K562 (cell line): ENCODE results near the gene PHOX2A. TPM values are rescaled to one million over a fixed set of nuclear protein-coding genes. Genes with fewer than 3 reads are reported as not detected.
A peak's percentile ranks its signal among the peaks of the same experiment; 100 is the strongest.

Source experiments
- ATAC-seq: fragments of 200-7000 bp; cut with Tn5 transposase; 3 replicates; pipeline ENCODE4 v1.9.1; 2020; ENCODE audit warnings: moderate library complexity
- BruUV-seq: library from RNA; stranded (reverse); fragments of 400-500 nt; replicated peaks from 2 replicates; lab custom pipeline; 2021; lab: Mats Ljungman, UMichigan
- CTCF ChIA-PET: fragments of 300-600 bp; formaldehyde crosslinking; extraction: SDS; loops from one replicate; lab custom pipeline; 2021; ENCODE audit warnings: low intra/inter-chr PET ratio; lab: Yijun Ruan, JAX
- POLR2A ChIA-PET: fragments of 300-600, 350-650 bp; sonication (Branson Sonifier 250); formaldehyde crosslinking; extraction: SDS; loops from one replicate; lab custom pipeline; 2021; ENCODE audit warnings: antibody characterized with exemption, inconsistent platforms; lab: Yijun Ruan, JAX
- DNase-seq, 4 experiments: peaks; one replicate each; pipeline versions ENCODE4 v3.0.0 to v3.0.0-alpha.2; 2011 to 2018; ENCODE audit warnings: low spot score in 3 of 4, mixed read lengths in 3 of 4; ENCODE audit errors: extremely low read depth in 1 of 4
- FAIRE-seq: peaks from 2 replicates; lab custom pipeline; 2011; peaks lifted over from hg19 to GRCh38; lab: Jason Lieb, UNC
- H2AFZ ChIP-seq: 2 replicates; pipeline ENCODE4 v1.6.0; 2011; ENCODE audit warnings: low read depth, low read length, control low read depth, inconsistent platforms
- H3K27ac ChIP-seq: fragments of 200-600 bp; 3 replicates; pipeline ENCODE4 v1.8.0; 2011; ENCODE audit warnings: low read depth, mild to moderate bottlenecking, control low read depth, inconsistent platforms, low read length, moderate library complexity, mixed read lengths; ENCODE audit errors: extremely low read depth
- H3K27me3 ChIP-seq, 2 experiments: fragments of 300-600 bp in 1 of 2; 2 replicates in 1 of 2; 3 replicates in 1 of 2; pipeline versions ENCODE4 v1.6.0 to v1.8.0; 2011; ENCODE audit warnings: inconsistent platforms in 2 of 2, low read length in 2 of 2, mild to moderate bottlenecking in 1 of 2, mixed read lengths in 1 of 2, moderate library complexity in 1 of 2; ENCODE audit not compliant: control insufficient read depth in 2 of 2, insufficient read depth in 2 of 2
- H3K36me3 ChIP-seq: fragments of 300-600 bp; 3 replicates; pipeline ENCODE4 v1.8.0; 2011; ENCODE audit warnings: mild to moderate bottlenecking, low read length, inconsistent platforms; ENCODE audit not compliant: control insufficient read depth, insufficient read depth
- H3K4me1 ChIP-seq, 2 experiments: fragments of 200-600 bp in 1 of 2; replicated peaks in 1 of 2; 2 replicates in 1 of 2; 3 replicates in 1 of 2; pipeline versions ENCODE4 v1.5.1 to v1.8.0; 2011; ENCODE audit warnings: inconsistent platforms in 2 of 2, low read length in 2 of 2, mild to moderate bottlenecking in 1 of 2, mixed read lengths in 1 of 2, moderate library complexity in 1 of 2; ENCODE audit not compliant: control insufficient read depth in 2 of 2, insufficient read depth in 2 of 2
- H3K4me2 ChIP-seq: 2 replicates; pipeline ENCODE4 v1.6.1; 2011; ENCODE audit warnings: low read length, control low read depth, inconsistent platforms, mixed read lengths; ENCODE audit not compliant: insufficient read depth
- H3K4me3 ChIP-seq: fragments of 200-600 bp; sonication (generic), shearing (Covaris generic); 2 replicates; pipeline ENCODE4 v1.5.1; 2016; ENCODE audit warnings: control low read depth, inconsistent platforms
- H3K79me2 ChIP-seq: fragments of 200-600 bp; 3 replicates; pipeline ENCODE4 v1.8.0; 2011; ENCODE audit warnings: low read length, inconsistent platforms; ENCODE audit not compliant: control insufficient read depth, insufficient read depth
- H3K9ac ChIP-seq, 2 experiments: 2 replicates each; pipeline versions ENCODE4 v1.6.0 to v1.6.1; 2011; ENCODE audit warnings: low read depth in 2 of 2, low read length in 2 of 2, control low read depth in 1 of 2, inconsistent platforms in 1 of 2, mild to moderate bottlenecking in 1 of 2, mixed read lengths in 1 of 2; ENCODE audit not compliant: insufficient read depth in 1 of 2
- H3K9me1 ChIP-seq: one replicate; pipeline ENCODE4 v1.6.0; 2011; ENCODE audit warnings: inconsistent platforms, mild to moderate bottlenecking, low read length, moderate library complexity; ENCODE audit not compliant: control insufficient read depth, insufficient read depth
- H3K9me3 ChIP-seq: replicated peaks from 2 replicates; pipeline ENCODE4 v1.5.1; 2011; ENCODE audit warnings: low read depth, low read length, inconsistent platforms; ENCODE audit not compliant: control insufficient read depth, insufficient read depth
- H4K20me1 ChIP-seq: replicated peaks from 2 replicates; pipeline ENCODE4 v1.6.1; 2011; ENCODE audit warnings: low read length, inconsistent platforms, mixed read lengths; ENCODE audit not compliant: control insufficient read depth, insufficient read depth
- CBFA2T2 ChIP-seq: fragments of 450-650 bp; conservative IDR thresholded peaks from 2 replicates; pipeline ENCODE4 v1.6.1; 2017; ENCODE audit warnings: mild to moderate bottlenecking
- CBFA2T3 ChIP-seq: fragments of 450-650 bp; IDR thresholded peaks from 2 replicates; pipeline ENCODE4 v1.6.1; 2017
- NBN ChIP-seq: fragments of 450-650 bp; IDR thresholded peaks from 2 replicates; pipeline ENCODE4 v1.6.1; 2016; ENCODE audit warnings: low read depth, mild to moderate bottlenecking
- NFXL1 ChIP-seq: fragments of 450-650 bp; formaldehyde crosslinking; IDR thresholded peaks from 2 replicates; pipeline ENCODE4 v1.4.0; 2021; ENCODE audit warnings: mild to moderate bottlenecking
- SLC30A9 ChIP-seq: fragments of 250-450 bp; sonication (Bioruptor Pico); IDR thresholded peaks from 2 replicates; pipeline ENCODE4 v1.8.0; 2022; ENCODE audit warnings: mild to moderate bottlenecking, moderate library complexity
- SMARCE1 ChIP-seq: fragments of 450-650 bp; IDR thresholded peaks from 2 replicates; pipeline ENCODE4 v1.7.1; 2016; ENCODE audit warnings: mild to moderate bottlenecking
- SPI1 ChIP-seq: IDR thresholded peaks from 2 replicates; pipeline ENCODE4 v1.6.1; 2011; ENCODE audit warnings: low read depth, low read length, control low read depth, borderline replicate concordance
- WHSC1 ChIP-seq: IDR thresholded peaks from one replicate; pipeline ENCODE4 v1.6.1; 2012; ENCODE audit warnings: low read length, control low read depth, inconsistent platforms
- ZFP1 ChIP-seq: fragments of 450-650 bp; formaldehyde crosslinking; IDR thresholded peaks from 2 replicates; pipeline ENCODE4 v1.4.0; 2020; ENCODE audit warnings: mild to moderate bottlenecking, mixed read lengths
- ZFX ChIP-seq: sonication (generic); formaldehyde crosslinking; IDR thresholded peaks from 2 replicates; pipeline ENCODE4 v1.8.0; 2022; ENCODE audit warnings: mild to moderate bottlenecking, missing genetic modification reagents, moderate library complexity
- ZNF589 ChIP-seq: fragments of 200-800 bp; sonication (Bioruptor generic); IDR thresholded peaks from 2 replicates; pipeline ENCODE4 v1.6.1; 2016; ENCODE audit warnings: low read depth, missing genetic modification characterization, missing compliant biosample characterization
- WGBS: fragments of 100-300 bp; shearing (Covaris generic); methylation state at CpG from one replicate; pipeline ENCODE4 v1.1.6; 2016; ENCODE audit warnings: low coverage, mixed read lengths; ENCODE audit not compliant: insufficient coverage; ENCODE audit errors: missing lambda C conversion rate; 5-methylcytosine and 5-hydroxymethylcytosine counted together
- in situ Hi-C: fragments of 300-500 bp; cut with MboI; formaldehyde crosslinking; loops from 4 replicates; pipeline ENCODE4 v1.15.0; 2018; ENCODE audit warnings: inconsistent platforms, mixed read lengths
- intact Hi-C: fragments of 100-400 bp; cut with micrococcal nuclease; formaldehyde crosslinking; loops from 2 replicates; pipeline ENCODE4 v1.14.2; 2022
- polyA plus RNA-seq, 8 experiments: library from polyadenylated mRNA; depleted of rRNA in 4 of 8; stranded (reverse) in 5 of 8; unstranded in 3 of 8; fragments of >200 nt; fragmentation: Nextera tagmentation in 2 of 8; fragmentation: Illumina TruSeq in 1 of 8; extraction: Ambion mirVana in 2 of 8; extraction: Trizol in 1 of 8; gene quantifications; 2 replicates each; pipeline versions ENCODE4 v1.2.1 to v1.2.3, GENCODE V29; 2011 to 2014; ENCODE audit warnings: inconsistent platforms in 1 of 8, missing spikeins in 1 of 8
- total RNA-seq, 7 experiments: library from RNA; depleted of rRNA in 6 of 7; stranded (reverse); fragments of >200 nt in 6 of 7; fragmentation: Illumina TruSeq in 2 of 7; extraction: Trizol in 2 of 7; gene quantifications; 2 replicates each; pipeline versions ENCODE4 v1.2.1 to v1.2.3, GENCODE V29; 2011 to 2021; ENCODE audit warnings: low replicate concordance in 1 of 7
- TF ChIP-seq, protein P1 (sequence below): IDR thresholded peaks from 2 replicates; pipeline ENCODE4 v1.6.1; 2011; ENCODE audit warnings: borderline replicate concordance, low read depth, mild to moderate bottlenecking, moderate library complexity, low read length; ENCODE audit not compliant: insufficient read depth, poor library complexity, severe bottlenecking
- TF ChIP-seq, protein P2 (sequence below): fragments of 450-650 bp; IDR thresholded peaks from 2 replicates; pipeline ENCODE4 v1.6.1; 2018; ENCODE audit not compliant: partially characterized antibody
- TF ChIP-seq, protein P3 (sequence below): sonication (generic); formaldehyde crosslinking; IDR thresholded peaks from 2 replicates; pipeline ENCODE4 v1.4.0; 2020; ENCODE audit warnings: mild to moderate bottlenecking, missing genetic modification reagents

Gene PHOX2A
- total and polyA plus RNA-seq, 9 of the 15 experiments (the other 6 are each of a cell fraction or from before 2014, with no cell fraction given): not detected

DNA sequence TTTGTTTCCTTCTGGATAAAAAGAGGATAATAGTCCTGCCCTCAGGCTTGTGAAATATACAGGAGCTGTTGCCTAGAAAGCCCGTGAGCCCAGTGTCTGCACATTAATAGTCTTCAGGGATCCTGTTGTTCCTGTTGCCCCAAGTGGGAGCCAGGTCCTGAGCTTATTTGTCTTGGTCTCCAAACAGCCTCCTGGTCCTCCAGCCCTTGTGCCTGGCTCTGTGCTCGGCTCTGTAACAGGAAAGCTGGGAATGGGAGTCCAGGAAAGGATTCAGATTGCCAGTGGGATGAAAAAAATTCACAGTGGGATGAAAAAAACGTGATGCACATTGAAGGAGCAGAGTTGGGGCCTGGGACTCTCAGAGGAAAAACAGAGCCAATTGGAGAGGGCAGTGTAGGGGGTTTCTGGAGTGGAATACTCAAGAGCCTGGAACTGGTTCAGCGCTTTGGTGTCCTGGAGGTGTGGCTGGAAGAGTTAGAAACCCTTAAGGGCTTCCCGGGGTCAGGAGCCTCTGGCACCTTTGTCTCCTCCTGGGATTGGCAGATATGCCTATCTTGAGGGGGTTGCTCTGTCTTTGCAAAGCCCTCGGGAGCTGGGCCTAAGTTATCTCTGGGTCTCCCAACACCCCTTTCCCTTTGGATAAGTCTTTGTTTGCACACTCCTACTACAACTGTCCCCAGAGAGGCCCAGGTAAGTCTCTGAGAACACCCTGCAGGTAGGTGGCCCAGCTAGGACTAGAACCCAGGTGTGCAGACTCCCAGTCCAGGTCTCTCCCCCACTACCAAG, 21.7 kb downstream of the PHOX2A start:
- in situ Hi-C loops: no loop called here
- TSS peak; percentile 78 for BruUV-seq
- H4K20me1 ChIP-seq: no peaks in the 10 kb centered on the region
- H3K27me3 ChIP-seq: no peaks in the 10 kb centered on the region
- peak overlapping the region; percentile 84 for H3K4me3 ChIP-seq
- H3K36me3 ChIP-seq: peaks cover 12% of the 10 kb centered on the region; the same call in 2 of the 3 replicates
- no peaks in the 10 kb centered on the region for H3K9me3 ChIP-seq
- peak overlapping the region; percentile 72 to 96; a peak in 3 of 4 replicates for H3K9ac ChIP-seq
- no peak for ATAC-seq
- CTCF ChIA-PET: no interaction called here
- H3K79me2 ChIP-seq: peaks cover 27% of the 10 kb centered on the region
- POLR2A ChIA-PET: interaction anchor here (0.6 to 2.1 kb wide), 8 partner anchors 15 to 198 kb away, joined by 3 to 9 read pairs (median 4); no protein-coding TSS in a partner anchor
- peak overlapping the region; percentile 87 for H3K4me2 ChIP-seq
- peaks cover 5% of the 10 kb centered on the region for H3K9me1 ChIP-seq
- 20% methylated on average over 6 of the region's 6 CpGs for WGBS
- peak overlapping the region; percentile 88 for H3K27ac ChIP-seq
- peak overlapping the region; percentile 82 for H2AFZ ChIP-seq
- peak in 3 of 4 experiments; percentile 15 to 56 (median 16) for DNase-seq
- H3K4me1 ChIP-seq: peaks cover 32 to 42% of the 10 kb centered on the region in 2 experiments
- no peak for FAIRE-seq
- intact Hi-C loops: no loop called here
- TF ChIP-seq CBFA2T3: peak; percentile 54
- no peak for TF ChIP-seq SPI1
- TF ChIP-seq, protein P1, sequence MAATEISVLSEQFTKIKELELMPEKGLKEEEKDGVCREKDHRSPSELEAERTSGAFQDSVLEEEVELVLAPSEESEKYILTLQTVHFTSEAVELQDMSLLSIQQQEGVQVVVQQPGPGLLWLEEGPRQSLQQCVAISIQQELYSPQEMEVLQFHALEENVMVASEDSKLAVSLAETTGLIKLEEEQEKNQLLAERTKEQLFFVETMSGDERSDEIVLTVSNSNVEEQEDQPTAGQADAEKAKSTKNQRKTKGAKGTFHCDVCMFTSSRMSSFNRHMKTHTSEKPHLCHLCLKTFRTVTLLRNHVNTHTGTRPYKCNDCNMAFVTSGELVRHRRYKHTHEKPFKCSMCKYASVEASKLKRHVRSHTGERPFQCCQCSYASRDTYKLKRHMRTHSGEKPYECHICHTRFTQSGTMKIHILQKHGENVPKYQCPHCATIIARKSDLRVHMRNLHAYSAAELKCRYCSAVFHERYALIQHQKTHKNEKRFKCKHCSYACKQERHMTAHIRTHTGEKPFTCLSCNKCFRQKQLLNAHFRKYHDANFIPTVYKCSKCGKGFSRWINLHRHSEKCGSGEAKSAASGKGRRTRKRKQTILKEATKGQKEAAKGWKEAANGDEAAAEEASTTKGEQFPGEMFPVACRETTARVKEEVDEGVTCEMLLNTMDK: no peak
- TF ChIP-seq SMARCE1: 0 out of 2 replicates have a peak, but pooled peaks have one; percentile 5
- TF ChIP-seq, protein P2, sequence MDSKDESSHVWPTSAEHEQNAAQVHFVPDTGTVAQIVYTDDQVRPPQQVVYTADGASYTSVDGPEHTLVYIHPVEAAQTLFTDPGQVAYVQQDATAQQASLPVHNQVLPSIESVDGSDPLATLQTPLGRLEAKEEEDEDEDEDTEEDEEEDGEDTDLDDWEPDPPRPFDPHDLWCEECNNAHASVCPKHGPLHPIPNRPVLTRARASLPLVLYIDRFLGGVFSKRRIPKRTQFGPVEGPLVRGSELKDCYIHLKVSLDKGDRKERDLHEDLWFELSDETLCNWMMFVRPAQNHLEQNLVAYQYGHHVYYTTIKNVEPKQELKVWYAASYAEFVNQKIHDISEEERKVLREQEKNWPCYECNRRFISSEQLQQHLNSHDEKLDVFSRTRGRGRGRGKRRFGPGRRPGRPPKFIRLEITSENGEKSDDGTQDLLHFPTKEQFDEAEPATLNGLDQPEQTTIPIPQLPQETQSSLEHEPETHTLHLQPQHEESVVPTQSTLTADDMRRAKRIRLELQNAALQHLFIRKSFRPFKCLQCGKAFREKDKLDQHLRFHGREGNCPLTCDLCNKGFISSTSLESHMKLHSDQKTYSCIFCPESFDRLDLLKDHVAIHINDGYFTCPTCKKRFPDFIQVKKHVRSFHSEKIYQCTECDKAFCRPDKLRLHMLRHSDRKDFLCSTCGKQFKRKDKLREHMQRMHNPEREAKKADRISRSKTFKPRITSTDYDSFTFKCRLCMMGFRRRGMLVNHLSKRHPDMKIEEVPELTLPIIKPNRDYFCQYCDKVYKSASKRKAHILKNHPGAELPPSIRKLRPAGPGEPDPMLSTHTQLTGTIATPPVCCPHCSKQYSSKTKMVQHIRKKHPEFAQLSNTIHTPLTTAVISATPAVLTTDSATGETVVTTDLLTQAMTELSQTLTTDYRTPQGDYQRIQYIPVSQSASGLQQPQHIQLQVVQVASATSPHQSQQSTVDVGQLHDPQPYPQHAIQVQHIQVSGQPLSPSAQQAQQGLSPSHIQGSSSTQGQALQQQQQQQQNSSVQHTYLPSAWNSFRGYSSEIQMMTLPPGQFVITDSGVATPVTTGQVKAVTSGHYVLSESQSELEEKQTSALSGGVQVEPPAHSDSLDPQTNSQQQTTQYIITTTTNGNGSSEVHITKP: peak; percentile 91
- no peak for TF ChIP-seq WHSC1
- TF ChIP-seq SLC30A9: no peak
- peak; percentile 27 for TF ChIP-seq ZFX (CRISPR knock-in tag)
- TF ChIP-seq NFXL1 (CRISPR knock-in tag): no peak
- 0 out of 2 replicates have a peak, but pooled peaks have one; percentile 6 for TF ChIP-seq ZNF589 (CRISPR knock-in tag)
- TF ChIP-seq, protein P3, sequence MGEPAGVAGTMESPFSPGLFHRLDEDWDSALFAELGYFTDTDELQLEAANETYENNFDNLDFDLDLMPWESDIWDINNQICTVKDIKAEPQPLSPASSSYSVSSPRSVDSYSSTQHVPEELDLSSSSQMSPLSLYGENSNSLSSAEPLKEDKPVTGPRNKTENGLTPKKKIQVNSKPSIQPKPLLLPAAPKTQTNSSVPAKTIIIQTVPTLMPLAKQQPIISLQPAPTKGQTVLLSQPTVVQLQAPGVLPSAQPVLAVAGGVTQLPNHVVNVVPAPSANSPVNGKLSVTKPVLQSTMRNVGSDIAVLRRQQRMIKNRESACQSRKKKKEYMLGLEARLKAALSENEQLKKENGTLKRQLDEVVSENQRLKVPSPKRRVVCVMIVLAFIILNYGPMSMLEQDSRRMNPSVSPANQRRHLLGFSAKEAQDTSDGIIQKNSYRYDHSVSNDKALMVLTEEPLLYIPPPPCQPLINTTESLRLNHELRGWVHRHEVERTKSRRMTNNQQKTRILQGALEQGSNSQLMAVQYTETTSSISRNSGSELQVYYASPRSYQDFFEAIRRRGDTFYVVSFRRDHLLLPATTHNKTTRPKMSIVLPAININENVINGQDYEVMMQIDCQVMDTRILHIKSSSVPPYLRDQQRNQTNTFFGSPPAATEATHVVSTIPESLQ (CRISPR knock-in tag): no peak
- TF ChIP-seq CBFA2T2: 0 out of 2 replicates have a peak, but pooled peaks have one; percentile 28
- TF ChIP-seq ZFP1: no peak
- no peak for TF ChIP-seq NBN
